Stimulated activated CD8-positive, alpha-beta memory T cell treated with anti-CD3 and anti-CD28 coated beads, Interleukin-7, amount 100 ng/mL, for 24 hours (primary cell): ENCODE data around the gene PRPF6.

Source experiments
- DNase-seq: peaks from one replicate; pipeline ENCODE4 v3.0.0-alpha.2; 2020; ENCODE audit warnings: low read depth

Gene PRPF6

DNA sequence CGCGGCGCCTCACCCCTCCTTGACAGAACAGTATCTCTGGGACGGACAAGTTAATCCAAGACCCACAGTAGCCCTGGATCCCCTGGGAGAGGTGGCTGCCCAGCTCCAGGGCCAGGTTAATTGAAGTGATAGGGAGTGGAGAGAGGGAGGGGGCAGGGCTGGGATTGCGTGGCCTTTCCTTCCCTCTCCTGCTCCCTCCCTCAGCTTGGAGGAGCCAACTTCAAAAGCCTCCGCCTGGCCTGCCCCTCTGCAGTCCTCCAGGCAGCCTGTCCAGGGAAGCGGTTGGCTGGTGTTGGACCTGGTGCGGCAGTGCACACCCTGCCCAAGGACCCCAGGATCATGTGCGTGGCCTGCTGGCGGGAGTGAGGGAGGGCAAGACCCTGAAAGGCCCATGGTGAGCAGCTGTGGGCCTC is 55.0 kb downstream of the PRPF6 start, which contains the start of gene C20orf204:
C20orf204 (plus strand) TSS at position 250 of the 413 bp plus-strand sequence; CDS start at position 392, 142 bp downstream.
- no peak for DNase-seq

DNA sequence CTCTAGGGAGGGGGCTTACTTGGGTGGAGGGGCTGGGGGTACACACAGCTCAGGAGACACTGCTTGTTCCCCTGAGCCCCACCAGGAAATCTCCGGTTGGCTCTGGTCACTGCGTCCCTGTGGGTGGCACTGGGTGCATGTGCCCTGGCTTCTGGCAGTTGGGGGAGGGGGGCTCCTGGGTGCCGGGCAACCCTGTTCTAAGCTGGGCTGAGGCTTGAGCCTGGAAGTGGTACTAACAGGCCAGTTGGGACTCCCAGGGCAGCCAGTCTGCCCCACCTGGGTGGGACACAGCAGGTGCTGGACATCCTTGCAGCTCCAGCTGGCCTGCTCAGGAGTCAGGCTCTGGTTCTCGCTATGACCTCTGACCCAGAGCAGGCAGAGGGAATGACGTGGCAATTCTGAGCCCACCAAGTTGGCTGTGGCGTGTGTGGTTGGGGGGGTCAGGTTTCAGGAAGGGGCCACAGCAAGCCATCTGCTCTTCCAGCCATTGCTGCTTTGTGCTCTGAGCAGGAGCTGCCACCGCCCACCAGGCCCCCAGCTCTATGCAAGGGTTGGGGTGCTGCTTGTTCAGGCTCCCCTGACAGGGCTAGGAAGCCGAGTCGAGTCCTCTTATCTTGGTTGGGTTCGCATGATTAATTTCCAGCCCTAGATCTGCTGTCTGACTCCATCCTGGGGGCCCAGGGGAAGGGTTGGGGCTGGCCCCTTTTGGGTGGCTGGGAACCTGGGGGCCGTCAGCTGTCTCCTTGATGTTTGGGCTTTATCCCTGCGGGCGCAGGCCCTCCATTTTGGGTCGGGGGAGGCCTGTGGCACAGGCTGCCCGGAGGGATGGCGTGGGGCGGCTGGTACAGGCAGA is 55.6 kb downstream of the PRPF6 start:
- no peak for DNase-seq

DNA sequence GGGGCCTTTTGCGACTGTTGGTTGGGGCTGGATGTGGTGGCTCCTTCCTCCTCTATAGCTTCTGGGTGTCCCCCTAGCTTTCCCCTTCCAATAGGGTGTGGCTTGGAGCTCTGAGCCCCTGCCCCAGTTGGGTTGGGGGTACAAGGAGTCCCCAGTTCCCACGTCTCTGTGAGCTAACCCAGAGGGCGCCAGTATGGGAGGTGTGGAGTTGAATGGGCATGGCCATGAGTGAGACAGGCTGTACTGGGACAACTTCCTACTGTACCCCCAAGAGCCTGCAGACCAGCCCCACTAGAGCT is 56.2 kb downstream of the PRPF6 start:
- no peak for DNase-seq

DNA sequence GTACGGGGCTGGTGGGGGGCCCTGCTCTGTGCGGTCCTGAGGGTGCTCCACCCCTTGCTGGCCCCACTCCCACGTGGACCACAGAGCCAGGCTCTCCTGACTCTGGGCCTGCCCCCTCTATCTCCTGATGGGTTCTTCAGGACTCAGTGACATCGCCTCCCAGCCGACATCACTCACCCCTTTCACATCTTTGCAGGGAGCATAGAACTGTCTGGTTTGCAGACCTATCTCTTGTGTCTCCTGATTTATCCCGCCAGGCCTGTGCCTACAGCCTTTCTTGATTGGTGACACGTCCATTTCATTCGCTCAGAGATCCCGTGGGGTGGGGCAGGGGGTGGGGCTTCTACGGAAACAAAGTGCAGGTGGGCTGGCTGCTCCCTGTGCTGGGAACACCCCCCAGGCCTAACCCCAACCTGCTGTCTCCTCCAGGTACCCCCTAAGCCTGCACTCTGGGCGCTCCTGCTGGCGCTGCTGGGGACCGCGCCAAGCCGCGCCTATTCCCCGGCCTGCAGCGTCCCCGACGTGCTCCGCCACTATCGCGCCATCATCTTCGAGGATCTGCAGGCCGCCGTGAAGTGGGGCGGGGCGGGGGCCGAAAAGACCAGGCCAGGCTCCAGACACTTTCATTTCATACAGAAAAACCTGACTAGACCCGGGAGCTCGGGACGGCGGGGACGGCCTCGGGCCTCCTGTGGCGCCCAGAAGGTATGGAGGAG is 56.7 kb downstream of the PRPF6 start:
- no peak for DNase-seq

DNA sequence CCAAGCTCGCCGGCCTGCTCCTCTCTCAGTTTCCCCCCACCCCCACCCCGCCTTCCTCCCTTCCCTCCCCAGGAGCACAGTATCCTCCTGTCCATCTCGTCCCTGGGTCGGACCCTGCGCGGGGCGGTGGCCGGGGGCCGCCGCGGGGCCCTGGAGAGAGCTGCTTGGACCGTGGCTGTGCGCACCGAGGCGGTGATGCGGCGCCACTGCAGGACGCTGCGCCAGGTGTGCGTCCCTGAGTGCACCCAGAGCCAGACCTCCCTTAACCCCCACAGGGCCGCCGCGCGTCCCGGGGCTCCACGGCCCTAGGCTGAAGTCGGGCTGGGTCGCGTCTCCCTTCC is 57.3 kb downstream of the PRPF6 start:
- DNase-seq = no peak

DNA sequence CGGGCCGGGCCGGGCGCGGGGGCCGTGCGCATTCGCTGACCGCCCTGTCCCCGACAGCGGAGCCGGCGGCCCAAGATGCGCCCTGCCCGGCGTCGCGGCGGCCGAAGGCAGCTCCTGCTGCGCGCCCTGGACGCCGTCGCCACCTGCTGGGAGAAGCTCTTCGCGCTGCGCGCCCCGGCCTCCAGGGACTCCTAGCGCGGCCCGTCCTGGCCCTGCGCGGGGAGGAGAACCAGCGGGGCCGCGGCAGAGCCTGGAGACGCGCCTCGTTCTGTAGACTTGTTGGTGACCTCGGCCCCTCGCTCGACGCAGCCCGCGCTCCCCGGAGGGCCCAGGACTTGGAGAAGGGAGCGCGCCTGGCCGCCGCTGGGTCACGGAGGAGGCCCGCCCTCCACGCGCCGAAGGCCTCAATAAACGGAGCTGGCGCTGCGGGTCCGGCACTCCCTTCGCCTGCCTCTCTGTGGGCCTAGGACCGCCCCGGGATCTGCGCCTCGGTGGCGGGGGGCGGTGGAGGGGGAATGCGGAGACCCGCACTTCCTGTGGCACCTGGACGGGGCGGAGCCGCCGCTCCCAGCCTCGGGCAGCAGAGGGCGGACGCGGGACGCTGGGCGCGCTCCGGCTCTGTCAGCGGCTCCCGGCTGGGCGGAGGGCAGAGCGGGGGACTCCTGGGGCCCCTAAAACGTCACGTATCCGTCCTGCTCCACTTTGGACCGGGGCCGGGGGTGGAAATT is 57.8 kb downstream of the PRPF6 start:
- DNase-seq = peak; percentile 53

DNA sequence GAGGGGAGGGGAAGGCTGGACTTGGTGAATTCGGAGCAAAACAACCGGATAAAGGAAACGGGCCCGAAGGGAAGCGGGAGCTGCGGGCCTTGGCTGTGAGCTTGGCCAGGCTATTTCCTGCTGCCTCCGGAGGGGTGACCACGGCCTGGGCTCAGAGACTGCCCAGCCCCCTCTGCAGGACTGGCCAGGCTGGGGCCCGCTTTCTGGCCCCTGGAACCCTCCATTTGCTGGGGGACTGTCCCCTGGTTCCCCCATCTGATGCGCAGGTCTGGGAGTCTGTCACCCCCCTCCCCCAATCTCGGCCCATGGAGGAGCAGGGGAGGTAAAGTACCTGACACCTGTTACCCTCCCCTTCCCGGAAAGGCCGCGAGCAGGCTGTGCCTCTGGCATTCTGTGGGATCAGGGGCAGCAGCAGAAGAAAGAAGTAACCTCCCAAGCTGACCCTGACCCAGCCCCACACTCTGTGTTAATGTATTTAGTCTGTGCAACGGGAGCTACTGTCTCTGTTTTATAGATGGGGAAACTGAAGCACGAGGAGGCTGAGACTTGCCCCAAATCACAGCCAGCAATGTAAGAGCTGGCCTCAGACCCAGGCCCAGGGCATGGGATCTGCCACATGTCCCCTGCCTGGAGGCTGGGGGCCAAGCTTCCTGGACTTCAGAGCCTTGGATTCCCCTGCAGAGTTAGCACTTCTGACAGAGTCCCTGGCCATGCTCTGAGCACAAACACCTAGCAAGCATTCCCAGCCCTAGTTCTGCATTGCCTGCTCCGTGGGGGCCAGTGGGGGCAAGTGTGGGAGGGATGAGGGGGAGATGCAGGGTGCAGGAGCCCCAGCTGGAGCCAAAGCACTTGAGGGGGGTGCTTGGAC is 58.6 kb downstream of the PRPF6 start:
- DNase-seq = no peak

DNA sequence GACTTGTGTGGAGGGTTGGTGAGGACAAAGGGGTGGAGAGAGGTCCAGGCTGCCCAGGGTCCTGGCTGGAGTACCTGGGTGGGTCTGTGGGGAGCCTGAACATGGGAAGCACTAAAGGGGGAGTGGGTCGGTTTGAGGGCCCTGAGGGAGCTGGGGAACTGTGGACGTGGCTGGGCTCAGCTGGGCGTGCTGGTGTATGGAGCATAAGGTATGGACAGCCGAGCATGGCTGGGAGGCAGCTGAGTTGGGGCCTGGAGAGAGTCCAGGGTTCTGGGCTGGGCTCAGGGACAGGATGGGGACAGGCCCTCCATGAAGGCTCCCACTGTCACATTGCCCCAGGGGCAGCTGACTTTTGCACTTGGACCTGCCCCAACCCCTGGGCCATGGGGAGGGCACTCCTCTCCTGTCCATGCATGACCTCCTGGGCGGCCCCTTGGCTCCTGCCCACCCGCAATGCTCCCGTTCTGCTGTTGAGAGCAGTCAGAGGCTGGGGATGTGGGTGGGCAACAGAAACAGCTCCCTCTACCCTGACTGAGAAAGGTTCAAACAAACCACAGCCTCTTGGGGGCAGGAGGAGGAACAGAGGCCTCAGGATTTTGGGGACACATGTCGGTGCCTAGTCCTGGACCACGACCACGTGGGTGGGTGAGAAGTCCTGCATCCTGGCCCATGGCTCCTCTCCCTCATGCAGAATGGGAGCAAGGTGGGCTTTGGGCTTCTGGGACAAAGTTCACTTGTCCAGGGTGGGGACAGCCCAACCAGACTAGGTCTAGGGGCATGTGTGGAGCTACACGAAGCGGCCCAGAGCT is 59.5 kb downstream of the PRPF6 start:
- DNase-seq = no peak

DNA sequence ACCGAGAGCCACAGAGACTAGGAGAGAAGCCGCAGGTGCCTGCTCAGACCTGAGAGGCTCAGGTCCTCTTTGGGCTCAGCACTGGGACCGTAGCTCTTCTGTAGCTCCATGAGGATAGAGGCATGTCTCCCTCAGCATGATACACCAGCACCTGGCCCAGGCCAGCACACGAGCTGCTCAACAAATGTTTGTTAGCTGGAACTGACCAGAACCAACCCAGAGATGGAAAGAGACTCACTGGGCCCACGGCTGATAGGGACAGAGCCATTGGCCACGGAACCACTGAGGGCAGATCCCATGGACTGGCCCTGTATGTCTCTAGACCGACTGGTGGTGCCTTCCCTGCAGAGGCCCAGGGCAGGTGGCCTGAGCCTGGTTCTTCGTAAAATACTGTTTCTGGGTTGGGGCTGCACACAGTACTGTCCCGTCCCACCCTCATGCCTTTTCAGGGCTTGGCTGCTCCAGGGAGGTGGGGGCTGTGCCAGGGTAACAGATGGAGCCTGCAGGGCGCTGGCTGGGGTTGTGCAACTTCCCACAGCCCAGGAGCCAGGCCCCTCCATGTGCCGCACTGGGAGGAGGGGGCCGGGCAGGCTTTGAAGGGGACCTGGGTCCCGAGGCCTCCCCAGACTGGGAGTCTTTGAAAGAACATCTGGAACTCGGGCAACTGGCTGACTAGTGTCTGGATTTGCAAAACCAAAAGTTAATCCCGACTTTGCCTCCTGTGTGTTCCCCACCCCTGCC is 60.3 kb downstream of the PRPF6 start:
- no peak for DNase-seq

DNA sequence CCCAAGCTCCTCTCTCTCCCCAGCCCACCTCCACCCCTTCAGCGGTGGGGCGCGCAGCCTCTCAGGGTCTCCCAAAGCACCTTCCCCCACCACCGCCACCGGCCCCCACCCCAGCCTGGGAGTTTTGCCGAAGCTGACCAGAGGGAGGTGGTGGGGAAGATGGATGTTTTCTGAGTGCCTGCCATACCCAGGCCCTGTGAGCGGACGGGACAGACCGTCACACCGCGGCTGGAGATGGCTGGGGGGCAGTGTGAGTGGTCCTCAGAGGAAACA is 60.8 kb downstream of the PRPF6 start:
- no peak for DNase-seq

DNA sequence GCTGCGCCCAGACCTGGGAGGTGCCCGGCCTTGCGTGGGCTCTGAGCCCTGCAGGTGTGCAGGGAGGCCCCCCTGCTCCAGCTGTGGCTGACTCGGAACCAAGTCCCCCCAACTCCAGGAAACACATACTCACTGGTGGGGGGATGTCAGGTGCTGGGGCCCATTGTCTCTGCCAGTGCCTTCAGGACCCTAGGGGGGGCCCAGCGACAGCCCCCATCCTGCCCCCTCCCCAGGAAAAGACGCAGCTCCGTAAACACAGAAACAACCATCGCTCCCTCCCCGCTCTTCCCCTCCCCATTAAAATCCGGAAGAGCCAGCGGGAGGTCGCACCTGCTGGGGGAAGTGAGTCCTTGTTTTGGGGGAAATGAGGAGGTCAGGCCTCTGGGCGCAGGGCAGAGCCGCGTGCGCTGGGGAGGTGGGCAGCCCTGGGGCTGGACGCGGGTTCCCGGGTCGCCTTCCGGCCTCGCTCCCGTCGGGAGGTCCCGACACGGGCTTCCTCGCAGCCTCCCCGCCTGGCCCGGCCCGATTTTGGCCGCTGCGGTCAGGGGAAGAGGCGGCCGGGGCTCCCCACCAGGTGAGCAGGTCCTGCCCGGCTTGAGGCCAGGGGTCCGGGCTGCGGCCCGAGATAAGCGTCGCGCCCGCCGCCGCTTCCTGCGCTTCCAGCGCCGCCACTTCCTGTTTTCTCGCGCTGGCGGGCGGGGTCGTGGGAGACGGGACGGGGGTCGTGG is 61.3 kb downstream of the PRPF6 start:
- no peak for DNase-seq

DNA sequence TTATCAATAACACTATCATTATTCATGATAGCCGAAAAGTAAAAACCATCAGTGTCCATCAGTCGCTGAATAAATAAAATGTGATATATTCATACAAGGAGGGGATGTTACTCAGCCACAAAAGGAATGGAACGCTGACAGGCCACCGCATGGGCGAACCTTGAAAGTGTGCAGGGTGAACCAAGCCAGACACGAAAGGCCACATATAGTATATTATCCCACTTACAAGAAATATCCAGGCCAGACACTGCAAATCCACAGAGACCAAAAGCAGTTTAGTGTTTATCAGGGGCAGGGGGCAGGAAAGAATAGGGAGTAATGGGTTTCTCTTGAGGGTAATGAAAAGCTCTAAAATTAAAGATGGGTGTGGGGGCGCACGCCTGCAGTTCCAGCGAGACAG is 62.8 kb downstream of the PRPF6 start:
- DNase-seq = no peak

DNA sequence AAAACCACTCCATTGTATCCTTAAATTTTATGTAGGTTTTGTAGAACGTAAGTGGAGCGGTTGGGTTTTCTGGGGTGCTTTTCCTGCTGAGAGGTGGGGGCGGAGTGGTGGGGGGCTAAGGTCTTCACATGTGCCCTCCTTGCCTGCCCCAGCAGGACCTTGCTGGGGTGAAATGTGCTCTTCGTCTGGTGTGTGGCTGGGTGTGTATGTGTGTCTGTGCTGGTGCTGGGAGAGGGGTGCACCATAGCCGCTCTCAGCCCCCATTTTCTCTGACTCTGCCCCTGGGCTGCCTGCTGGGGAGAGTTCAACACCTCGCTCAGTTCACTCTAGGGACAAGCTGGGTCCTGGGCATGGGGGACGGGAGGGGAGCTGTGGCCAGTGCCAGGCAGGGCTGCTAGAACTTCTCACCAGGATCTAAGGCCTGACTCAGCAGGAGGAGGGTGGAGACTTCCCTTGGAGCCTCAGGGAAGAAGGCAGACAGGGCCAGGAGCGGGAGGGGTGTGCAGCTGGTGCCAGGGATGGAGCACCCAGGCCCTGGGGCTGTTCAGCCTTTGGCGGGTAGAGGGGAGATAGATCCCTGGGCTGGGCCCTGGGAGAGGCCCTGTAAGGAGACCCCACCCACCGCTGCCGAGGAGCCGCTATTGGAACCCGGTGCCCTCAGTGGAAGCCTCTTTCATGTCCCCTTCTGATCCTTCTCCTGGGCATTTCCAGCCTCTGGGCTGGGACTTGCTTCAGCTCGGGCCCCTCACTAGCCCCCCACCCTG is 63.7 kb downstream of the PRPF6 start:
- DNase-seq = no peak

DNA sequence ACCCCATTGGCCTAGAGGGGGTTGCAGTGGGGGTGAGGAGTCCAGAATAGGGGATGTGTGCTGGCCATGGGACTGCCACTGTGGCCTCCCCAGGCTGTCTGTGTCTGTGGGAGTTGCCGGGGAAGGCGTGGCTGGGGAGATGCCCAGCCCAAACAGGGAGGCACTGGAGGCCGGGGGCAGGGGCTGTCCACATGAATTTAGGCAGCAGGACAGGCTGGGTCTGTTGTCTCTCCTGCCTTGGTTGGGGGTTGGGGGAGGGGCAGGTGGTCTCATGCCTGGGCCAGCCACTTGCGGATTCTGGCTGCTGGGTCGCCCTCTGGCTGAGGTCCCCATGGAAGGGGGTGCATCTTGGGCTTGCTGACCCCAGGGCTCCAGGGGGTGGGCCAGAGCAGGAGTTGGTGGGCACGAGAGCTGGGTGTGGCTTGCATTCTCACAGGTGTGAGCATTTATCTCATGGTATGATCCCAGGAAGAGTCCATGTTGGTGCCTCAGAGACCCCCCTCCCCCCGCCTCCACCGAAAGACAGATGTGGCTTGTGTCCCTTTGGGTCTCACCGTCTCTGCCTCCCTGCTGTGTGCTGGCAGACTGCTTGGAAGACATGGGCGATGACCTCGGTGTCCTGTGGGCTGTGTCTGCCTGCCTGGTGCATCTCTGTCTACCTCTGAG is 64.5 kb downstream of the PRPF6 start:
- no peak for DNase-seq

DNA sequence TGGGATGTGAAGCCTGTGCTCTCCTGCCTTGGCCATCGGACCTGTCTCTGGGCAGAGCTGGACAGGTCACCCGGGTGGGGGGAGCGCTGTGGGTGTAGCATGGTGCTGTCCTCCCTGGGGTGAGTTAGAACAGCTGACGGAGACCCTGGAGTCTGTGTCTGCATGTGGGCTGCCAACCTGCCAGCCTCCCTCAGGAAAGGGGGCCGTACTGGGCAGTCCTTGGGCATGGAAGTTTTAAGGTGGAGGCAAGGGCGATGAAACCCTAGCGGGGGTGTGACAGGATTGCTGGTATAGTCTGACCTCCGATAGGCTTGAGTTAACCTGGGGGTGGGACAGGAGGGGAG is 66.1 kb downstream of the PRPF6 start:
- DNase-seq = no peak

DNA sequence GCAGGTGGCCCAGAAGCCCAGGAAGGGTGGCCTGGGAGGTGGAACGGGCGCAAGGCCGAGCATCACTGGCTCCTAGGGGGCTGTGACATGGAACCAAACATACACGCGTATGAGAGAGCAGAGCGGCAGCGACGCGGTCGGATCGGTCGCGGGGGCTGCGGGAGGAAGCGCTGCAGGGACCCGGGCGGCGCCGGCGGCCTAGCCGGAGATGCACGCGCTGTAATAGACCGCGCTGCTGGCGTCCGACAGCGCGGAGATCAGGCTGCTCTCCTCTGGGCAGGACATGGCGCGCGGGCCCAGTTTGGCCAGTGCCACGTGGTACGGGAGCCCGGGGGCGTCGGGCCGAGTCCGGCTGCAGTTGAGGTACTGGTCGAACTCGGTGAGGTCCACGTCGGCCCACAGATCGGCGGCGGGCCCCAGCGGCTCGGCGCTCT is 67.1 kb downstream of the PRPF6 start:
- DNase-seq = no peak

DNA sequence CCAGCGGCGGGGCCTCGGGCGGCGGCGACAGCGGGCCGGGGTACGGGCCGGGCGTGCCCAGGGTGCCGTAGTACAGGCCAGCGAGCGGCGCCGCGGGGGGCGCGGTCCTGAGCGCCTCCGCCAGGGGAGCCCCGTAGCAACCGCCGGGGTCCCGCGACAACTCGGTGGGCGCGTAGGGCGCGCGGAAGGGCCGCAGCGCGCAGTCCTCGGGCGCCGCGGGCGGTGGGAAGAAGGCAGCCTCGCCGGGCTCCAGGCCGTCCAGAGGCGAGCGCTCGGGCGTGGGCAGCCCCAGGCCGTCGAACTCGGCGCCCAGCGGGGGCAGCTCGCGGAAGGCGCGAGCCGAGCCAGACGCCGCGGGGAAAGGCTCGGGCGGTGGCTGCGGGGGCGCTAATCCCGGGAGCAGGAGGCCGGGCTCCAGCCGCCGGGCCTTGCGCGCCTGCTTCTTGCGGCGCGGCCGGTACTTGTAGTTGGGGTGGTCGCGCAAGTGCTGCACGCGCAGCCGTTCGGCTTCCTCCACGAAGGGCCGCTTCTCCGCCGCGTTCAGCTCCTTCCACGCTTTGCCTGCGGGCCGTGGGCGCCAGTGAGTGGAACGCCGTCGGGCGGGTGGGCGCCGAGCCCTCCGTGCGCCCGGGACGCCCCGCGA is 67.6 kb downstream of the PRPF6 start:
- no peak for DNase-seq
